BLaER1 (cell line): ENCODE results near the gene EFCAB7.
"Not testable (repeated sequence)": the region's sequence is repeated elsewhere in the genome, so short reads cannot be mapped to it uniquely, and the experiment has no call there.

Source experiments
- H3K27ac ChIP-seq: shearing (Covaris generic); formaldehyde crosslinking; 2 replicates; pipeline ENCODE4 v1.8.1; 2022
- H3K27me3 ChIP-seq: shearing (Covaris generic); formaldehyde crosslinking; 2 replicates; pipeline ENCODE4 v1.8.1; 2022
- H3K36me3 ChIP-seq: shearing (Covaris generic); formaldehyde crosslinking; 2 replicates; pipeline ENCODE4 v1.8.1; 2022
- H3K4me1 ChIP-seq: shearing (Covaris generic); formaldehyde crosslinking; 2 replicates; pipeline ENCODE4 v1.8.1; 2022
- H3K4me2 ChIP-seq: shearing (Covaris generic); formaldehyde crosslinking; 2 replicates; pipeline ENCODE4 v1.8.1; 2022
- H3K4me3 ChIP-seq: shearing (Covaris generic); formaldehyde crosslinking; 2 replicates; pipeline ENCODE4 v1.8.1; 2022
- H3K9ac ChIP-seq: shearing (Covaris generic); formaldehyde crosslinking; 2 replicates; pipeline ENCODE4 v1.8.1; 2022
- H3K9me3 ChIP-seq: shearing (Covaris generic); formaldehyde crosslinking; 2 replicates; pipeline ENCODE4 v1.8.1; 2022
- H4K20me1 ChIP-seq: shearing (Covaris generic); formaldehyde crosslinking; 2 replicates; pipeline ENCODE4 v1.8.1; 2022
- Cebpa-rat ChIP-seq: shearing (Covaris generic); IDR thresholded peaks from 2 replicates; pipeline ENCODE4 v1.8.1; 2022

The EFCAB7 gene

GRCh38 chr1:63547621-63548294, 24.4 kb downstream of the EFCAB7 start:
- Histone ChIP-seq H3K27ac (no peak overlapping the region), H3K9ac (no peak overlapping the region)
- no peak for TF ChIP-seq Cebpa-rat

GRCh38 chr1:63548303-63548702, 25.0 kb downstream of the EFCAB7 start:
- H3K27me3 ChIP-seq = no peaks in the 10 kb centered on the region
- no peaks in the 10 kb centered on the region for H3K9me3 ChIP-seq
- peaks cover 6% of the 10 kb centered on the region; the same call in 1 of the 2 replicates for H3K36me3 ChIP-seq
- no peaks in the 10 kb centered on the region for H4K20me1 ChIP-seq
- H3K9ac ChIP-seq = no peak overlapping the region
- H3K4me2 ChIP-seq = no peak overlapping the region
- no peaks in the 10 kb centered on the region for H3K4me1 ChIP-seq
- no peak overlapping the region for H3K27ac ChIP-seq
- no peak overlapping the region for H3K4me3 ChIP-seq
- no peak for TF ChIP-seq Cebpa-rat

More at GRCh38 chr1:63547621-63548294, 24.4 kb downstream of the EFCAB7 start:
- H3K27me3 ChIP-seq = no peaks in the 10 kb centered on the region
- H3K4me2 ChIP-seq = no peak overlapping the region
- no peaks in the 10 kb centered on the region for H3K9me3 ChIP-seq
- H3K4me3 ChIP-seq = no peak overlapping the region
- H4K20me1 ChIP-seq = no peaks in the 10 kb centered on the region
- peaks cover 6% of the 10 kb centered on the region; the same call in 1 of the 2 replicates for H3K36me3 ChIP-seq
- no peaks in the 10 kb centered on the region for H3K4me1 ChIP-seq

- no peaks in the 10 kb centered on the region for H4K20me1 ChIP-seq
- H3K9me3 ChIP-seq = no peaks in the 10 kb centered on the region
- H3K4me2 ChIP-seq = no peak overlapping the region
- H3K27ac ChIP-seq = no peak overlapping the region
- H3K4me1 ChIP-seq = no peaks in the 10 kb centered on the region
- TF ChIP-seq Cebpa-rat = no peak
- H3K9ac ChIP-seq = no peak overlapping the region
- no peak overlapping the region for H3K4me3 ChIP-seq
- no peaks in the 10 kb centered on the region for H3K27me3 ChIP-seq
- H3K36me3 ChIP-seq = peaks cover 8% of the 10 kb centered on the region; the same call in 1 of the 2 replicates
Measured at GRCh38 chr1:63548877-63549276, 25.6 kb downstream of the EFCAB7 start.

GRCh38 chr1:63555480-63555879, 32.2 kb downstream of the EFCAB7 start:
- no peak overlapping the region for H3K27ac ChIP-seq
- H3K4me2 ChIP-seq = no peak overlapping the region
- TF ChIP-seq Cebpa-rat = no peak
- no peaks in the 10 kb centered on the region for H3K9me3 ChIP-seq
- no peaks in the 10 kb centered on the region for H4K20me1 ChIP-seq
- no peaks in the 10 kb centered on the region for H3K27me3 ChIP-seq
- H3K36me3 ChIP-seq = 0 out of 2 replicates have a peak, but pooled peaks cover 5% of the 10 kb centered on the region
- no peak overlapping the region for H3K4me3 ChIP-seq
- H3K4me1 ChIP-seq = no peaks in the 10 kb centered on the region
- H3K9ac ChIP-seq = no peak overlapping the region

GRCh38 chr1:63557365-63557987, 34.2 kb downstream of the EFCAB7 start:
- no peak overlapping the region for H3K4me3 ChIP-seq
- H3K9me3 ChIP-seq = no peaks in the 10 kb centered on the region
- no peaks in the 10 kb centered on the region for H3K4me1 ChIP-seq
- TF ChIP-seq Cebpa-rat = no peak
- H3K36me3 ChIP-seq = 0 out of 2 replicates have a peak, but pooled peaks cover 5% of the 10 kb centered on the region
- no peak overlapping the region for H3K4me2 ChIP-seq
- no peak overlapping the region for H3K27ac ChIP-seq
- H3K9ac ChIP-seq = no peak overlapping the region
- H3K27me3 ChIP-seq = no peaks in the 10 kb centered on the region
- H4K20me1 ChIP-seq = no peaks in the 10 kb centered on the region

GRCh38 chr1:63559357-63559756, 36.0 kb downstream of the EFCAB7 start:
- Histone ChIP-seq H4K20me1 (no peaks in the 10 kb centered on the region), H3K9me3 (peaks cover 2% of the 10 kb centered on the region; the same call in 1 of the 2 replicates), H3K36me3 (peaks cover under 1% of the 10 kb centered on the region), H3K4me1 (no peaks in the 10 kb centered on the region), H3K4me2 (no peak overlapping the region), H3K27ac (no peak overlapping the region), H3K4me3 (no peak overlapping the region), H3K27me3 (no peaks in the 10 kb centered on the region), H3K9ac (no peak overlapping the region)
- TF ChIP-seq Cebpa-rat = no peak

GRCh38 chr1:63563745-63564144, 40.4 kb downstream of the EFCAB7 start:
- Histone ChIP-seq H3K4me3 (no peak overlapping the region), H3K4me1 (no peaks in the 10 kb centered on the region), H4K20me1 (no peaks in the 10 kb centered on the region), H3K27ac (no peak overlapping the region), H3K9me3 (peaks cover 8% of the 10 kb centered on the region; the same call in 1 of the 2 replicates), H3K9ac (no peak overlapping the region), H3K4me2 (no peak overlapping the region), H3K36me3 (peaks cover 14% of the 10 kb centered on the region), H3K27me3 (no peaks in the 10 kb centered on the region)
- no peak for TF ChIP-seq Cebpa-rat

- H3K27ac ChIP-seq = no peak overlapping the region
- H3K4me2 ChIP-seq = no peak overlapping the region
- H3K4me3 ChIP-seq = no peak overlapping the region
- no peaks in the 10 kb centered on the region for H3K27me3 ChIP-seq
- H3K9ac ChIP-seq = no peak overlapping the region
- peaks cover 14% of the 10 kb centered on the region for H3K36me3 ChIP-seq
- H3K9me3 ChIP-seq = peaks cover 8% of the 10 kb centered on the region; the same call in 1 of the 2 replicates
- no peaks in the 10 kb centered on the region for H3K4me1 ChIP-seq
- no peak for TF ChIP-seq Cebpa-rat
- H4K20me1 ChIP-seq = no peaks in the 10 kb centered on the region
Measured at GRCh38 chr1:63569068-63569467, 45.7 kb downstream of the EFCAB7 start.

- no peak overlapping the region for H3K4me3 ChIP-seq
- no peak for TF ChIP-seq Cebpa-rat
- H3K4me2 ChIP-seq = no peak overlapping the region
- no peaks in the 10 kb centered on the region for H4K20me1 ChIP-seq
- H3K27me3 ChIP-seq = no peaks in the 10 kb centered on the region
- H3K4me1 ChIP-seq = no peaks in the 10 kb centered on the region
- H3K9ac ChIP-seq = no peak overlapping the region
- H3K36me3 ChIP-seq = peaks cover 9% of the 10 kb centered on the region
- H3K27ac ChIP-seq = no peak overlapping the region
- H3K9me3 ChIP-seq = peaks cover 2% of the 10 kb centered on the region; the same call in 1 of the 2 replicates
Measured at GRCh38 chr1:63569640-63570316, 46.5 kb downstream of the EFCAB7 start.

GRCh38 chr1:63572686-63573085, 49.4 kb downstream of the EFCAB7 start:
- H3K9ac ChIP-seq, H3K4me1 ChIP-seq, H3K9me3 ChIP-seq, H4K20me1 ChIP-seq, H3K27ac ChIP-seq, H3K27me3 ChIP-seq, H3K4me3 ChIP-seq, H3K36me3 ChIP-seq, H3K4me2 ChIP-seq: not testable (repeated sequence)

GRCh38 chr1:63574203-63574796, 51.0 kb downstream of the EFCAB7 start:
- not testable (repeated sequence) for H3K36me3 ChIP-seq, H3K9me3 ChIP-seq, H3K27ac ChIP-seq, H4K20me1 ChIP-seq, H3K4me3 ChIP-seq, H3K9ac ChIP-seq, H3K4me1 ChIP-seq, H3K27me3 ChIP-seq, H3K4me2 ChIP-seq
